AG04450 (cell line): Measurements from ENCODE around the gene GPC3. TPM values are rescaled to one million over a fixed set of nuclear protein-coding genes. Genes with fewer than 3 reads are reported as not detected.

Source experiments
- CTCF ChIA-PET: fragments of 300-600, 350-600 bp; formaldehyde crosslinking; extraction: SDS; loops from one replicate; lab custom pipeline; 2022; ENCODE audit warnings: antibody characterized with exemption, inconsistent platforms; lab: Charles Lee
- POLR2A ChIA-PET: fragments of 350-600 bp; formaldehyde crosslinking; extraction: SDS; loops from one replicate; lab custom pipeline; 2021; ENCODE audit warnings: antibody characterized with exemption, inconsistent platforms; lab: Yijun Ruan, JAX
- DNase-seq: peaks from one replicate; pipeline ENCODE4 v3.0.0-alpha.2; 2011; ENCODE audit warnings: low read depth, low spot score
- H3K27ac ChIP-seq: one replicate; pipeline ENCODE4 v1.5.1; 2012; ENCODE audit warnings: low read depth, low read length, control low read depth
- H3K27me3 ChIP-seq: one replicate; pipeline ENCODE4 v1.6.0; 2012; ENCODE audit warnings: low read length; ENCODE audit not compliant: control insufficient read depth, insufficient read depth
- H3K4me3 ChIP-seq: 2 replicates; pipeline ENCODE4 v1.5.1; 2011; ENCODE audit warnings: mild to moderate bottlenecking, low read depth, low read length, control low read depth
- H3K9me3 ChIP-seq: 2 replicates; pipeline ENCODE4 v1.5.1; 2012; ENCODE audit warnings: low read length; ENCODE audit not compliant: control insufficient read depth, insufficient read depth
- polyA plus RNA-seq: library from polyadenylated mRNA; depleted of rRNA; stranded (reverse); fragments of >200 nt; gene quantifications from 2 replicates; pipeline ENCODE4 v1.2.3, GENCODE V29; 2011
- TF ChIP-seq, protein P1 (sequence below): IDR thresholded peaks from 2 replicates; pipeline ENCODE4 v1.5.1; 2011; ENCODE audit warnings: low read depth, low read length, control low read depth, inconsistent platforms

Gene GPC3
- polyA plus RNA-seq, 1 experiment = not detected

- H3K27me3 ChIP-seq = no peaks in the 10 kb centered on the region
- ChIA-PET CTCF (interaction anchor here (0.6 to 2.6 kb wide), 2 partner anchors 22 to 278 kb away, joined by 6 to 8 read pairs; no protein-coding TSS in a partner anchor), POLR2A (no interaction called here)
- DNase-seq = no peak
- H3K4me3 ChIP-seq = no peak overlapping the region
- TF ChIP-seq, protein P1, sequence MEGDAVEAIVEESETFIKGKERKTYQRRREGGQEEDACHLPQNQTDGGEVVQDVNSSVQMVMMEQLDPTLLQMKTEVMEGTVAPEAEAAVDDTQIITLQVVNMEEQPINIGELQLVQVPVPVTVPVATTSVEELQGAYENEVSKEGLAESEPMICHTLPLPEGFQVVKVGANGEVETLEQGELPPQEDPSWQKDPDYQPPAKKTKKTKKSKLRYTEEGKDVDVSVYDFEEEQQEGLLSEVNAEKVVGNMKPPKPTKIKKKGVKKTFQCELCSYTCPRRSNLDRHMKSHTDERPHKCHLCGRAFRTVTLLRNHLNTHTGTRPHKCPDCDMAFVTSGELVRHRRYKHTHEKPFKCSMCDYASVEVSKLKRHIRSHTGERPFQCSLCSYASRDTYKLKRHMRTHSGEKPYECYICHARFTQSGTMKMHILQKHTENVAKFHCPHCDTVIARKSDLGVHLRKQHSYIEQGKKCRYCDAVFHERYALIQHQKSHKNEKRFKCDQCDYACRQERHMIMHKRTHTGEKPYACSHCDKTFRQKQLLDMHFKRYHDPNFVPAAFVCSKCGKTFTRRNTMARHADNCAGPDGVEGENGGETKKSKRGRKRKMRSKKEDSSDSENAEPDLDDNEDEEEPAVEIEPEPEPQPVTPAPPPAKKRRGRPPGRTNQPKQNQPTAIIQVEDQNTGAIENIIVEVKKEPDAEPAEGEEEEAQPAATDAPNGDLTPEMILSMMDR = no peak
- H3K27ac ChIP-seq = no peak overlapping the region
- no peaks in the 10 kb centered on the region for H3K9me3 ChIP-seq
Measured at GRCh38 chrX:133648594-133648993, 336.8 kb downstream of the GPC3 start.

DNA sequence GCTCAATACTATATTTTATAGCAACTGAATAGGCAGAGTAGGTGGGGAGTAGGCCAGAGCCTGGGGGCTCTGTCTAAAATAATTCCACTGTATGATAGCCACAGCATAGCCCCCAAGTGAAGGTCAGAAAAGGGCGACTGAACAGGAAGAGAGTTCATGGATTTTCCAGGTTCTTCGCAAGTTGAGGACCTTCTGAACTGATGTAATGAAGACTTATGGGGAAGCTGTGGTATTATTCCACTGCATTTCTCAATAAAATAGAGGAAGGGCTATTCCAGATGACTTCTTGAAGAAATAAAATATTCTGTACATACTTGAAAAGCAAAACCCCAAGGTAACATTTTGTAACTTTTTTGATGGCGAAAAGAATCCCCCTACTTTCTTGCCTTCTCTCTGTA lies 338.7 kb downstream of the GPC3 start:
- H3K9me3 ChIP-seq = no peaks in the 10 kb centered on the region
- TF ChIP-seq, protein P1 = no peak
- no peak overlapping the region for H3K4me3 ChIP-seq
- no peak overlapping the region for H3K27ac ChIP-seq
- ChIA-PET CTCF (interaction anchor here (0.9 kb wide), 1 partner anchor 24 kb away, joined by 3 read pairs; no protein-coding TSS in a partner anchor), POLR2A (no interaction called here)
- no peaks in the 10 kb centered on the region for H3K27me3 ChIP-seq
- DNase-seq = no peak

- DNase-seq = no peak
- Histone ChIP-seq H3K9me3 (no peaks in the 10 kb centered on the region), H3K27ac (no peak overlapping the region), H3K27me3 (no peaks in the 10 kb centered on the region), H3K4me3 (no peak overlapping the region)
- ChIA-PET CTCF (interaction anchor here (0.9 kb wide), 1 partner anchor 25 kb away, joined by 3 read pairs; no protein-coding TSS in a partner anchor), POLR2A (no interaction called here)
- TF ChIP-seq, protein P1 = no peak
Measured at GRCh38 chrX:133645977-133646718, 339.2 kb downstream of the GPC3 start.

DNA sequence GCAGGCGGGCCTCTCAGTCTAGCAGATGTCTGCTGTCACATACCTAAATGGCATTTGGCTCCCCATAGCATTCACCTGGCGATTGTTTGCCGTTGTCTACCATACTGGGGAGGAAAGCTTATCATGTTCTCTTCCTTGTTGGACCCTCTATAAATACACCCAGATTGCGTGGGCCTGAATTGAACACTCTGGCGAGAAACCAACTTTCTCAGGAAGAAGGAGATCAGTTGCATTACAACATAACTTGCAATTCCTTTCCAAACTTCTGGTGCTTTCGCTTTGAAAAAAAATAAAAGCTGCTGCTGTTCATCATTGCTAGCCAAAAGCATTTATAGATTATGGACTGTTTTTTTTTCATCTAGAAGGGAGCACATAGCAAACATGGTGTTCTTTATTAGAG lies 340.1 kb downstream of the GPC3 start:
- TF ChIP-seq, protein P1 = no peak
- no peak overlapping the region for H3K4me3 ChIP-seq
- no peaks in the 10 kb centered on the region for H3K9me3 ChIP-seq
- H3K27me3 ChIP-seq = no peaks in the 10 kb centered on the region
- no peak overlapping the region for H3K27ac ChIP-seq
- POLR2A ChIA-PET = no interaction called here
- DNase-seq = no peak
- CTCF ChIA-PET = interaction anchor here (0.5 kb wide), 1 partner anchor 1323 kb away, joined by 5 read pairs; no protein-coding TSS in a partner anchor

GRCh38 chrX:133640161-133641015 lies 345.0 kb downstream of the GPC3 start:
- no peaks in the 10 kb centered on the region for H3K27me3 ChIP-seq
- ChIA-PET POLR2A (no interaction called here), CTCF (no interaction called here)
- no peak for DNase-seq
- TF ChIP-seq, protein P1 = no peak
- no peak overlapping the region for H3K4me3 ChIP-seq
- H3K9me3 ChIP-seq = no peaks in the 10 kb centered on the region
- no peak overlapping the region for H3K27ac ChIP-seq
